Renal cortical epithelial cell (primary cell): ENCODE data around the gene SHISA5. TPM values are rescaled to one million over a fixed set of nuclear protein-coding genes. Genes with fewer than 3 reads are reported as not detected.
"Not testable (repeated sequence)": the region's sequence is repeated elsewhere in the genome, so short reads cannot be mapped to it uniquely, and the experiment has no call there.

Experiments used
- DNase-seq: peaks from one replicate; pipeline ENCODE4 v3.0.0-alpha.2; 2011; ENCODE audit warnings: low read depth
- total RNA-seq: library from RNA; depleted of rRNA; stranded (reverse); fragments of >200 nt; gene quantifications from 2 replicates; pipeline ENCODE4 v1.2.3, GENCODE V29; 2014

The SHISA5 gene
- total RNA-seq, 1 donor from 2014 or later, result 143 TPM

GRCh38 chr3:48519277-48519643 lies 15.3 kb upstream of the SHISA5 start:
- DNase-seq, result no peak

GRCh38 chr3:48518638-48519276 lies 14.8 kb upstream of the SHISA5 start:
- no peak for DNase-seq

GRCh38 chr3:48518069-48518468 lies 14.1 kb upstream of the SHISA5 start:
- DNase-seq, result no peak

GRCh38 chr3:48516571-48516970 lies 12.6 kb upstream of the SHISA5 start:
- no peak for DNase-seq

- no peak for DNase-seq
Measured at GRCh38 chr3:48514431-48515227, 10.7 kb upstream of the SHISA5 start.

- DNase-seq, result no peak
Measured at GRCh38 chr3:48511551-48511950, 7.6 kb upstream of the SHISA5 start.

- peak; percentile 77 for DNase-seq
Measured at GRCh38 chr3:48507256-48508061, 3.5 kb upstream of the SHISA5 start.

GRCh38 chr3:48505968-48506504 lies 2.1 kb upstream of the SHISA5 start:
- DNase-seq, result no peak

GRCh38 chr3:48505146-48505545 lies 1.2 kb upstream of the SHISA5 start:
- DNase-seq, result no peak

- DNase-seq, result peak; percentile 43
Measured at GRCh38 chr3:48503401-48504050, 448 bp downstream of the SHISA5 start.

- no peak for DNase-seq
Measured at GRCh38 chr3:48502728-48503168, 1.2 kb downstream of the SHISA5 start.

- no peak for DNase-seq
Measured at GRCh38 chr3:48502121-48502520, 1.9 kb downstream of the SHISA5 start.

- no peak for DNase-seq
Measured at GRCh38 chr3:48501196-48501595, 2.8 kb downstream of the SHISA5 start.

- no peak for DNase-seq
Measured at GRCh38 chr3:48500656-48501055, 3.3 kb downstream of the SHISA5 start.

- DNase-seq, result no peak
Measured at GRCh38 chr3:48493203-48493501, 10.8 kb downstream of the SHISA5 start.

GRCh38 chr3:48492461-48493202 lies 11.3 kb downstream of the SHISA5 start:
- DNase-seq, result peak; percentile 62

- no peak for DNase-seq
Measured at GRCh38 chr3:48486952-48487351, 17.0 kb downstream of the SHISA5 start.

- DNase-seq, result not testable (repeated sequence)
Measured at GRCh38 chr3:48482822-48483221, 21.2 kb downstream of the SHISA5 start.

- not testable (repeated sequence) for DNase-seq
Measured at GRCh38 chr3:48480891-48481290, 23.1 kb downstream of the SHISA5 start.

- DNase-seq, result no peak
Measured at GRCh38 chr3:48478626-48479555, 25.1 kb downstream of the SHISA5 start.
